ENCODE data around the gene ATP8B1.
"Not testable (repeated sequence)": the region's sequence is repeated elsewhere in the genome, so short reads cannot be mapped to it uniquely, and the experiment has no call there.

ATP8B1 gene

GRCh38 chr18:57668021-57668420 lies 135.1 kb downstream of the ATP8B1 start:
- H3K4me1 Mint-ChIP-seq (ENCODE audit: low read depth): peaks cover 43% of the 10 kb centered on the region
- peaks cover 14% of the 10 kb centered on the region for H3K36me3 Mint-ChIP-seq
- no peaks in the 10 kb centered on the region for H3K9me3 Mint-ChIP-seq (ENCODE audit: low read depth)
- no peak overlapping the region for H3K27ac Mint-ChIP-seq
- no peak overlapping the region for H3K4me3 Mint-ChIP-seq
- no peaks in the 10 kb centered on the region for H3K27me3 Mint-ChIP-seq

DNA sequence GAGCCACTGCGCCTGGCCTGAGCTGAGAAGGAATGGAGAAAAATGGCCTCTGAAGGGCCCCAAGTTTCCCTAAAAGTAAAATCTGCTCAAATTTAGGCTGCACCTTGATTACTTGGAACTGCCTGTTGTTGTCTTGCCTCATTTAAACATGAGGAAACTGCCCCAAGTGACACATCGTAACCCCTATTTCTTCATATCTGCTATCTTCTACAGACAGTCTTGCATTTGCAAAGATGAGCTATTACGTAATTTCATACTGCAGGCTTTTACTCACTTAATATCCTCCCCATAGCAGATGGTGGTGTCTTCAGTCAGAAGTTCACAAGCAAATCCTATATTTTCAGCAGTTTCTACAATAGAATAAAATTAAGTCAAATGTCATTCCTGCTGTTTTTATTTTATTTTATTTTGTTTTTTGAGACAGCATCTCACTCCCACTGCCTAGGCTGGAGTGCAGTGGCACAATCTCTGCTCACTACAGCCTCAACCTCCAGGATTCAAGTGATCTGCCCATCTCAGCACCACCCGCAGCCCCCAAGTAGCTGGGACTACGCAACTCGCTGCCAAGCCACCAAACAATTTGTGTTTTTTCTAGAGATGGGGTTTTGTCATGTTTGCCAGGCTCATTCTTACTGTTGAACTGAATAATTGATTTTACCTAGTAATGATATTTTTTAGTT lies 136.2 kb downstream of the ATP8B1 start:
- H3K27ac Mint-ChIP-seq: peak overlapping the region; percentile 91
- H3K36me3 Mint-ChIP-seq: peaks cover 10% of the 10 kb centered on the region
- peaks cover 49% of the 10 kb centered on the region for H3K4me1 Mint-ChIP-seq (ENCODE audit: low read depth)

DNA sequence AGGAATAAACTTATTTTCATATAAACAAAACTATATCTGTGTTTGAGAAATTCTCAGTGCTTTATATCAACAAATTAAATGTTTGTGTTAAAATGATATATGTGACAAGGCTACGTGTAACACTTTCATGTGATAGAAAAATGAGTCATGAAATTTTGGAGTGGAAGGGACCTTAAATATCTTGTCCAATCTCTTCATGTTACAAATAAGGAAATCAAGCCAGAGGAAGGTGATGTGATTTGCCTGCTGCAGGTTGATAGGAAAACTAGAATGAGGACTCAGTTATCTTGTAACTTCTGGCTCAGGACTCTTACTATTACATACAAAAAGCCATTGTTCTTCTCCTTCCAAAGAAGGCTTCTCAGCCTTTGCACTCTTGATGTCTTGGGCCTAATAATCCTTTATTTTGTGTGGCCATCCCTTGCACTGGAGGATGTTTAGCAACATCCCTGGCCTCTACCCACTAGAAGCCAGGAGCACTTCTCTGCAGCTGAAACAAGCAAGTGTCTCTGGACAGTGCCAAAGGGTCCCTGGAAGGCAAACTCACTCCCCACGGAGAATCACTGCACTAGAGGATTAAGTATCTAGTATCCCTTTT lies 138.4 kb downstream of the ATP8B1 start:
- no peaks in the 10 kb centered on the region for H3K27me3 Mint-ChIP-seq
- H3K9me3 Mint-ChIP-seq (ENCODE audit: low read depth): no peaks in the 10 kb centered on the region
- peak overlapping the region; percentile 29 for H3K27ac Mint-ChIP-seq
- H3K4me1 Mint-ChIP-seq (ENCODE audit: low read depth): peaks cover 49% of the 10 kb centered on the region
- peaks cover 9% of the 10 kb centered on the region for H3K36me3 Mint-ChIP-seq
- H3K4me3 Mint-ChIP-seq: peak overlapping the region; percentile 54

More for the DNA sequence above, 136.2 kb downstream of the ATP8B1 start:
- peak overlapping the region; percentile 78 for H3K4me3 Mint-ChIP-seq
- H3K9me3 Mint-ChIP-seq (ENCODE audit: low read depth): no peaks in the 10 kb centered on the region
- H3K27me3 Mint-ChIP-seq: no peaks in the 10 kb centered on the region

GRCh38 chr18:57660961-57661360 lies 142.2 kb downstream of the ATP8B1 start:
- Mint-ChIP-seq H3K4me3 (no peak overlapping the region), H3K27ac (no peak overlapping the region), H3K9me3 (ENCODE audit: low read depth) (no peaks in the 10 kb centered on the region), H3K36me3 (peaks cover 7% of the 10 kb centered on the region), H3K4me1 (ENCODE audit: low read depth) (peaks cover 41% of the 10 kb centered on the region), H3K27me3 (no peaks in the 10 kb centered on the region)

DNA sequence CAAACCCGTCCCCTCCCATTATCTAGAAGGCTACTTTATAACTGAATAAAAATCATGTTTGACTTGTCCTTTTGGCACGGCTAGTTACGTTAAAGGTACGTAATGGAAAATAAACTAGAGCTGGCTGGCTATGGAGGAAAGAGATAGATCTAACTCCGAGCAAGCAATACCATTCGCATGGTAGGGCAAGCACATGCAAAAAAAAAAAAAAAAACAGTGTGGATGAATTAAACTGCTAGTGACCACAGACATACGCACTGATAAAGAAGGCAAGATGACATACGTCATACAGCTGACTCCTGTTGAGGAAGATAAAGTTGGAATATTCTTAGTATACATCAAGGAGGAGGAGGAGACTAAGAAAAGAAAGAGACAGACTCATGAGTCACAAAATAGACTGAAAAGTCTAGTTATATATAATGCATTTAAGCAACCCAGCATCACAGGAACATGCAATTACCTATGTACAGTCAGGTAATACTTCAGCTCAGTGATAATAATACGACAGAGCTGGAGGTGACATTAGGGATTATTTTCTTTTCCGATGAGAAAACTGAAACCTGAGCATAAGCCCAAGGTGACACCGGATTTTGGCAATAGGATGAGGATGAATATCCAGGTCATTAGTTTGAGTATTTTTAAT lies 143.5 kb downstream of the ATP8B1 start:
- peaks cover 14% of the 10 kb centered on the region for H3K36me3 Mint-ChIP-seq
- no peak overlapping the region for H3K27ac Mint-ChIP-seq
- no peaks in the 10 kb centered on the region for H3K27me3 Mint-ChIP-seq
- H3K4me3 Mint-ChIP-seq: no peak overlapping the region
- H3K9me3 Mint-ChIP-seq (ENCODE audit: low read depth): peaks cover 11% of the 10 kb centered on the region
- peaks cover 27% of the 10 kb centered on the region for H3K4me1 Mint-ChIP-seq (ENCODE audit: low read depth)

GRCh38 chr18:57657542-57657941 lies 145.6 kb downstream of the ATP8B1 start:
- Mint-ChIP-seq H3K9me3 (ENCODE audit: low read depth) (peaks cover 11% of the 10 kb centered on the region), H3K27me3 (no peaks in the 10 kb centered on the region), H3K27ac (no peak overlapping the region), H3K36me3 (peaks cover 12% of the 10 kb centered on the region), H3K4me3 (no peak overlapping the region), H3K4me1 (ENCODE audit: low read depth) (peaks cover 15% of the 10 kb centered on the region)

DNA sequence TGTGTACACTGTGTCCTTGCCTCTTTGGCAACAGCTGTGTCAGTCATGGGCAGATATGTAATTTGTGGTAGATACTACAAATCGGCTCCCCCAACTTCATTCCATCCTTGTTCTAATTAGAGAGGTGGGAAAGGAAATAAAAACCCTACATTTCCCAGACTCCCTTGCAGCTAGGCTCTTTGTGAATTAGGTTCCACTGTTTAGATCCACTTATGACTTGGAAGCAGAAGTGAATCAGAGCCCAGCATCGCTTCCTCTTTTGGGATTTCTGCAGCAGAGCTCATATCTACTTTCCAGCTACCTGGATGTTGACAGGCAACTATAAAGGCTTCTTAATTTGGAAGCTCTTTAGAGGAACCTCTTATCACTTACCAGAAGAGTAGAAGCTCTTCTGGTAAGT lies 147.4 kb downstream of the ATP8B1 start:
- Mint-ChIP-seq H3K4me1 (ENCODE audit: low read depth) (peaks cover 13% of the 10 kb centered on the region), H3K27ac (no peak overlapping the region), H3K4me3 (no peak overlapping the region), H3K9me3 (ENCODE audit: low read depth) (peaks cover 11% of the 10 kb centered on the region), H3K27me3 (no peaks in the 10 kb centered on the region), H3K36me3 (peaks cover 12% of the 10 kb centered on the region)

DNA sequence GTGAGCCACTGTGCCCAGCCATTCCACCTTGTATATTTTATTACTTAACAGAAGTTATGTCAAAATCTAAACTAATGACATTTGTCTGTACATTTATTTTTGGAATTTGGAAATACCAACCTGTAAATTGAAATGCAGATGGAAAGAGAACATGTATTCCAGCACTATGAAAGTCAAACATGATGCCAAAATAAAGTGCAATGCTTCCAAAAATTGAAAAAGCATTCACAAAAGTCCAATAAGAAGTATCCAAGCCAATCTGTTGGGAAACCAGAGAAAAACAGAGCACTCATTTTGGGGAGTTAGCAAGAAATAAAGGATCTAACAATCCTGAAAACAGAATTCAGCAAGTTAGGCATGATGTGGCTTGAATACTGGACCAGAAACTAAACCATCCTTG lies 151.2 kb downstream of the ATP8B1 start:
- Mint-ChIP-seq H3K27me3 (no peaks in the 10 kb centered on the region), H3K36me3 (peaks cover 15% of the 10 kb centered on the region), H3K4me1 (ENCODE audit: low read depth) (peaks cover 10% of the 10 kb centered on the region), H3K4me3 (no peak overlapping the region), H3K27ac (no peak overlapping the region), H3K9me3 (ENCODE audit: low read depth) (peaks cover 11% of the 10 kb centered on the region)

- H3K9me3 Mint-ChIP-seq (ENCODE audit: low read depth): peaks cover under 1% of the 10 kb centered on the region
- peaks cover 16% of the 10 kb centered on the region for H3K4me1 Mint-ChIP-seq (ENCODE audit: low read depth)
- peaks cover 11% of the 10 kb centered on the region for H3K36me3 Mint-ChIP-seq
- no peaks in the 10 kb centered on the region for H3K27me3 Mint-ChIP-seq
- H3K27ac Mint-ChIP-seq: no peak overlapping the region
- H3K4me3 Mint-ChIP-seq: no peak overlapping the region
Observed at GRCh38 chr18:57649556-57650500, 153.3 kb downstream of the ATP8B1 start.

- Mint-ChIP-seq H3K36me3 (peaks cover 13% of the 10 kb centered on the region), H3K27me3 (no peaks in the 10 kb centered on the region), H3K9me3 (ENCODE audit: low read depth) (no peaks in the 10 kb centered on the region), H3K4me3 (no peak overlapping the region), H3K27ac (no peak overlapping the region), H3K4me1 (ENCODE audit: low read depth) (peaks cover 22% of the 10 kb centered on the region)
Observed at GRCh38 chr18:57648414-57648813, 154.7 kb downstream of the ATP8B1 start.

DNA sequence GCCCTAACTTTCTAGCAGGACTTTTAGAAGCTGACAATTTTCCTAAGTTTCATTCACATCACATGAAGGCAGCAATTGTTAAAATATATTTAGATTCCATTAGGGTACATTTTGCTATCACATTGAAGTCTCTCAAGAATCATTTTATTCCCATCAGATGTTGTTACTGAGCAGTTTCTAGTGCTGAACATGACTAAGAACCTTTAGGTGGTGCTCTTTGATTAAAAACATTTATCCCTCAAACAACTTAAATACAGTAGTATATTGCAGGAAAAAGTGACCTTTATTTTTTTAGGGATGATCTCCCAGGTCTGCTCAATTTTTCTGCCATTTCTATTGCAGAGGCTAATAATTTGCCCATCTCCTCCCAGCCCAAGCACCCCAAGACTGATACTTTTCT lies 158.6 kb downstream of the ATP8B1 start:
- Mint-ChIP-seq H3K27ac (no peak overlapping the region), H3K36me3 (peaks cover 17% of the 10 kb centered on the region)

DNA sequence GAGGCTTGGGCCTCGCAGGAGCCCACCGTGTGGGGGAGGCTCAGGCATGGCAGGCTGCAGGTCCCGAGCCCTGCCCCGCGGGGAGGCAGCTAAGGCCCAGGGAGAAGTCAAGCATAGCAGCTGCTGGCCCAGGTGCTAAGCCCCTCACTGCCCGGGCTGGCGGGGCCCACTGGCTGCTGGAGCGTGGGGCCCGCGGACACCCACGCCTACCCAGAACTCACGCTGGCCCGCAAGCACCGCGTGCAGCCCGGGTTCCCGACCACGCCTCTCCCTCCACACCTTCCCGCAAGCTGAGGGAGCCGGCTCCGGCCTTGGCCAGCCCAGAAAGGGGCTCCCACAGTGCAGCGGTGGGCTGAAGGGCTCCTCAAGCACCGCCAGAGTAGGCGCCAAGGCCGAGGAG lies 159.4 kb downstream of the ATP8B1 start:
- not testable (repeated sequence) for H3K4me3 Mint-ChIP-seq; H3K9me3 Mint-ChIP-seq (ENCODE audit: low read depth); H3K27me3 Mint-ChIP-seq; H3K27ac Mint-ChIP-seq
- Mint-ChIP-seq H3K4me1 (ENCODE audit: low read depth) (peaks cover 25% of the 10 kb centered on the region), H3K36me3 (peaks cover 18% of the 10 kb centered on the region)

More for the DNA sequence above, 158.6 kb downstream of the ATP8B1 start:
- Mint-ChIP-seq H3K4me1 (ENCODE audit: low read depth) (peaks cover 27% of the 10 kb centered on the region), H3K4me3 (no peak overlapping the region), H3K27me3 (no peaks in the 10 kb centered on the region), H3K9me3 (ENCODE audit: low read depth) (no peaks in the 10 kb centered on the region)

GRCh38 chr18:57642462-57642861 lies 160.7 kb downstream of the ATP8B1 start:
- not testable (repeated sequence) for H3K4me3 Mint-ChIP-seq; H3K27ac Mint-ChIP-seq; H3K9me3 Mint-ChIP-seq (ENCODE audit: low read depth); H3K27me3 Mint-ChIP-seq
- peaks cover 22% of the 10 kb centered on the region for H3K36me3 Mint-ChIP-seq
- H3K4me1 Mint-ChIP-seq (ENCODE audit: low read depth): peaks cover 26% of the 10 kb centered on the region

- H3K36me3 Mint-ChIP-seq: peaks cover 17% of the 10 kb centered on the region
Observed at GRCh38 chr18:57640749-57641148, 162.4 kb downstream of the ATP8B1 start.

More at GRCh38 chr18:57640749-57641148, 162.4 kb downstream of the ATP8B1 start:
- Mint-ChIP-seq H3K4me1 (ENCODE audit: low read depth) (peaks cover 21% of the 10 kb centered on the region), H3K27ac (peak overlapping the region; percentile 81), H3K4me3 (peak overlapping the region; percentile 9), H3K9me3 (ENCODE audit: low read depth) (no peaks in the 10 kb centered on the region), H3K27me3 (no peaks in the 10 kb centered on the region)

All from activated naive CD8-positive, alpha-beta T cell (primary cell).